K562 (cell line): ENCODE measurements around the gene TMCC2. TPM values are rescaled to one million over a fixed set of nuclear protein-coding genes. Genes with fewer than 3 reads are reported as not detected.

Experiments
- ESRRA ChIP-seq: fragments of 450-650 bp; IDR thresholded peaks from 2 replicates; pipeline ENCODE4 v1.6.1; 2014; ENCODE audit warnings: low read depth, mild to moderate bottlenecking, moderate library complexity, borderline replicate concordance
- FOXK2 ChIP-seq, 2 experiments: fragments of 450-650 bp; IDR thresholded peaks in 1 of 2; conservative IDR thresholded peaks in 1 of 2; 2 replicates each; pipeline ENCODE4 v1.6.1; 2016; ENCODE audit warnings: low read depth in 2 of 2, mild to moderate bottlenecking in 1 of 2
- KDM2B ChIP-seq: fragments of 250-450 bp; sonication (Bioruptor Pico); IDR thresholded peaks from 2 replicates; pipeline ENCODE4 v1.8.0; 2021; ENCODE audit warnings: mild to moderate bottlenecking, moderate library complexity
- KLF16 ChIP-seq: IDR thresholded peaks from 2 replicates; pipeline ENCODE4 v1.6.1; 2016; ENCODE audit warnings: antibody characterized with exemption
- NFATC3 ChIP-seq: fragments of 450-650 bp; IDR thresholded peaks from 2 replicates; pipeline ENCODE4 v1.6.1; 2017; ENCODE audit warnings: mild to moderate bottlenecking
- ZBTB40 ChIP-seq, 2 experiments: fragments of 450-650 bp in 1 of 2; sonication (generic) in 1 of 2; formaldehyde crosslinking in 1 of 2; IDR thresholded peaks; 2 replicates each; pipeline versions ENCODE4 v1.7.1 to v1.9.0; 2016 to 2022; ENCODE audit warnings: inconsistent platforms in 1 of 2, mild to moderate bottlenecking in 1 of 2, missing genetic modification reagents in 1 of 2
- ZNF217 ChIP-seq: sonication (generic); formaldehyde crosslinking; IDR thresholded peaks from 2 replicates; pipeline ENCODE4 v1.8.0; 2022; ENCODE audit warnings: mild to moderate bottlenecking, missing genetic modification reagents
- polyA plus RNA-seq, 8 experiments: library from polyadenylated mRNA; depleted of rRNA in 4 of 8; stranded (reverse) in 5 of 8; unstranded in 3 of 8; fragments of >200 nt; fragmentation: Nextera tagmentation in 2 of 8; fragmentation: Illumina TruSeq in 1 of 8; extraction: Ambion mirVana in 2 of 8; extraction: Trizol in 1 of 8; gene quantifications; 2 replicates each; pipeline versions ENCODE4 v1.2.1 to v1.2.3, GENCODE V29; 2011 to 2014; ENCODE audit warnings: inconsistent platforms in 1 of 8, missing spikeins in 1 of 8
- total RNA-seq, 7 experiments: library from RNA; depleted of rRNA in 6 of 7; stranded (reverse); fragments of >200 nt in 6 of 7; fragmentation: Illumina TruSeq in 2 of 7; extraction: Trizol in 2 of 7; gene quantifications; 2 replicates each; pipeline versions ENCODE4 v1.2.1 to v1.2.3, GENCODE V29; 2011 to 2021; ENCODE audit warnings: low replicate concordance in 1 of 7

Gene TMCC2
- total and polyA plus RNA-seq, 9 of the 15 experiments (the other 6 are each of a cell fraction or from before 2014, with no cell fraction given), result 0.06 to 1.8 (median 0.98) TPM

- peak; percentile 69 for TF ChIP-seq ZBTB40 (IDR thresholded peaks at IDR 0.05)
- TF ChIP-seq ZBTB40 (CRISPR knock-in tag; IDR thresholded peaks at IDR 0.05), result no peak
- TF ChIP-seq KLF16, result 0 out of 2 replicates have a peak, but pooled peaks have one; percentile 21
- TF ChIP-seq KDM2B, result no peak
- TF ChIP-seq ZNF217 (CRISPR knock-in tag), result no peak
- no peak for TF ChIP-seq NFATC3
- TF ChIP-seq ESRRA, result peak; percentile 59; the same call in 1 of the 2 replicates
- peak; percentile 61 to 71; a peak in 2 of 4 replicates for TF ChIP-seq FOXK2 (conservative IDR thresholded peaks at IDR 0.05 in 1 of 2, IDR thresholded peaks at IDR 0.05 in 1 of 2; ENCODE audit: low read depth in 2 of 2)
Observed at GRCh38 chr1:205287767-205288559, 60.2 kb downstream of the TMCC2 start (continued).
